Cardiac septum (tissue), 1 donor: ENCODE results near the gene ATF7IP. TPM values are rescaled to one million over a fixed set of nuclear protein-coding genes. Genes with fewer than 3 reads are reported as not detected.
"Not testable (repeated sequence)": the region's sequence is repeated elsewhere in the genome, so short reads cannot be mapped to it uniquely, and the experiment has no call there.

ENCODE experiments used
- DNase-seq: peaks from one replicate; pipeline ENCODE4 v3.0.0-alpha.2; 2020; ENCODE audit warnings: low spot score
- intact Hi-C: fragments of 100-400 bp; cut with DNase I; formaldehyde crosslinking; loops from one replicate; pipeline ENCODE4 v1.14.0; 2022
- long read RNA-seq: library from polyadenylated mRNA; unstranded; transcript quantifications from one replicate; pipeline ENCODE4 v2.0.0, GENCODE V29; 2021
- total RNA-seq: library from RNA; stranded (reverse); fragmentation: NEBNext Ultra II Directional; extraction: Animal tissue kit (Norgen Biotek cat#: 25700); gene quantifications from one replicate; pipeline ENCODE4 v1.2.1, GENCODE V29; 2021
- donor health status: DM: no; HTN: no; CAD: no.

ATF7IP gene, protein sequence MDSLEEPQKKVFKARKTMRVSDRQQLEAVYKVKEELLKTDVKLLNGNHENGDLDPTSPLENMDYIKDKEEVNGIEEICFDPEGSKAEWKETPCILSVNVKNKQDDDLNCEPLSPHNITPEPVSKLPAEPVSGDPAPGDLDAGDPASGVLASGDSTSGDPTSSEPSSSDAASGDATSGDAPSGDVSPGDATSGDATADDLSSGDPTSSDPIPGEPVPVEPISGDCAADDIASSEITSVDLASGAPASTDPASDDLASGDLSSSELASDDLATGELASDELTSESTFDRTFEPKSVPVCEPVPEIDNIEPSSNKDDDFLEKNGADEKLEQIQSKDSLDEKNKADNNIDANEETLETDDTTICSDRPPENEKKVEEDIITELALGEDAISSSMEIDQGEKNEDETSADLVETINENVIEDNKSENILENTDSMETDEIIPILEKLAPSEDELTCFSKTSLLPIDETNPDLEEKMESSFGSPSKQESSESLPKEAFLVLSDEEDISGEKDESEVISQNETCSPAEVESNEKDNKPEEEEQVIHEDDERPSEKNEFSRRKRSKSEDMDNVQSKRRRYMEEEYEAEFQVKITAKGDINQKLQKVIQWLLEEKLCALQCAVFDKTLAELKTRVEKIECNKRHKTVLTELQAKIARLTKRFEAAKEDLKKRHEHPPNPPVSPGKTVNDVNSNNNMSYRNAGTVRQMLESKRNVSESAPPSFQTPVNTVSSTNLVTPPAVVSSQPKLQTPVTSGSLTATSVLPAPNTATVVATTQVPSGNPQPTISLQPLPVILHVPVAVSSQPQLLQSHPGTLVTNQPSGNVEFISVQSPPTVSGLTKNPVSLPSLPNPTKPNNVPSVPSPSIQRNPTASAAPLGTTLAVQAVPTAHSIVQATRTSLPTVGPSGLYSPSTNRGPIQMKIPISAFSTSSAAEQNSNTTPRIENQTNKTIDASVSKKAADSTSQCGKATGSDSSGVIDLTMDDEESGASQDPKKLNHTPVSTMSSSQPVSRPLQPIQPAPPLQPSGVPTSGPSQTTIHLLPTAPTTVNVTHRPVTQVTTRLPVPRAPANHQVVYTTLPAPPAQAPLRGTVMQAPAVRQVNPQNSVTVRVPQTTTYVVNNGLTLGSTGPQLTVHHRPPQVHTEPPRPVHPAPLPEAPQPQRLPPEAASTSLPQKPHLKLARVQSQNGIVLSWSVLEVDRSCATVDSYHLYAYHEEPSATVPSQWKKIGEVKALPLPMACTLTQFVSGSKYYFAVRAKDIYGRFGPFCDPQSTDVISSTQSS
- 61.6 TPM for total RNA-seq
- long read RNA-seq, full-length matches to known transcripts: 5 of 21 reads
- long read RNA-seq, partial matches to known transcripts: 8 of 21 reads
- long read RNA-seq, other reads (novel, unspliced or antisense): 8 of 21 reads

DNA sequence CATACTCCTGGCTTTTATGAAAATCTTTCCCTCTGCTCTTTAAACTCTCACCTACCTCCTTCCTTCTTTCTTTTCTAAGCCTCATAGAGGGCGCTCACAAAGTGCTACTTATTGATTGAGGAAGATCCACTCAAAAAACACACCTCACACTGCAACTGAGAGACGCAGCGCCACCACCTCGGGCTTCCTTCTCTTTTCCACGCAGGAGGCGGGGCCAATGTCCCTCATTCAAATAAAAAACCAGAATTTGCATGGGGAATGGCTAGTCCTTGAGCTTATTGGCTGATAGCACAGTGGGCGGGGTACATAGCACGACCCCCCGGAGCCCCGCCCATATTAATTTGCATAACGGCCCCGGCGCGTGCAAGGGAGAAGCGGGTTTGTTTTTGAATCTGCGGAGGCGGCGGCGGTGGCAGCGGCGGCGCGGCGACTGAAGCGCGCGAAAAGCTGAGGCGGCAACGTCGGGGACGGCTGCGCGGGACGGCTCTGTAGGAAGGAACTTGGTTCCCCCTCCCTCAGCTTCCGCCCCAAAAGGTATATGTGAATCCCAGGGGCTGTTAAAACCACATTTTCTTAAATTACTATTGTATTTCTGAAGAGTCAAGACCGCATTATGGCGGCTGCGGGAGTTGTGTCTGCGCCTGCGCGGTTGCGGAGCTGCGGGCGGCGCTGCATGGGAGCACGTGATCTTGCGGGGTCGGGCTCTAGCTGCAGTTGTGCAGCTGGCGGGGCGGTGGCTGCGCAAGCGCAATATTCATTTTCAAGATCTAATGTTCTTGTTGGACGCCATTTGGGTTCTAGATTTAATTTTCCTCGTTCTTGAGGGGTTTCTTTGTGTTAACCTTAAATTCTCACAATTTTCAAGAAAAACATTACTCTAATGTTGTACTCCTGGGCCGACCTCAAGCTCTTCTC is at the start of gene ATF7IP:
ATF7IP (plus strand) TSS at position 389 of the 915 bp plus-strand sequence. CDS start 58,234 bp downstream, outside the sequence.
- peak; percentile 97 for DNase-seq
- intact Hi-C loops: loop anchor here (1.0 to 10.0 kb wide), 4 partner anchors 19 to 189 kb away; no protein-coding TSS in a partner anchor

DNA sequence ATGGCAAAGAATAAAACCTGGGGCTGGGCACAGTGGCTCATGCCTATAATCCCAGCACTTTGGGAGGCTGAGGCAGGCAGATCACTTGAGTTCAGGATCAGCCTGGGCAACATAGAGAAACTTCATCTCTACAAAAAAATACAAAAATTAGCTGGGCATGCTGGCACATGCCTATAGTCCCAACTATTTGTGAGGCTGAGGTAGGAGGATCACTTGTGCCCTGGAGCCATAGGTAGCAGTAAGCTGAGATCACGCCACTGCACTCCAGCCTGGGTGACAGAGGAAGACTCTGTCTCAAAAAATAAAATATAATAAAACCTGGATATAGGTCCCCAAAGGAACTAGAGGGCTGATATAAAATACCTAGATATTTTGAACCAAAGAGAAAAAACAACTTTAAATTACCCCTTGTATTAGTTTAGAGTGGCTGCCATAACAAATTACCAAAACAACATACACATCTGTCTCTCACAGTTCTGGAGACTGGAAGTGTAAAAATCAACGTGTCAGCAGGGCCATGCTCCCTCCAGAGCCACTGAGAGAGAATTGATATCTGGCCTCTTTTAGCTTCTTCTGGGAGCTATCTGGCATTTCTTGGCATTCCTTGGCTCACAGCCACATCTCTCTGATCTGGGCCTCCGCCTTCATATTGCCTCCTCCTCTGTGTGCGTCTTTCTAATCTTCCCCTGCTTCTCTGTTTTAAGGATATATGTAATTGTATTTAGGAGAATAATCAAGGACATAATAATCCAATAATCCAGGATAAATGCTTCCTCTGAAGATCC is 47.9 kb upstream of the ATF7IP start:
- intact Hi-C loops: no loop called here
- no peak for DNase-seq

DNA sequence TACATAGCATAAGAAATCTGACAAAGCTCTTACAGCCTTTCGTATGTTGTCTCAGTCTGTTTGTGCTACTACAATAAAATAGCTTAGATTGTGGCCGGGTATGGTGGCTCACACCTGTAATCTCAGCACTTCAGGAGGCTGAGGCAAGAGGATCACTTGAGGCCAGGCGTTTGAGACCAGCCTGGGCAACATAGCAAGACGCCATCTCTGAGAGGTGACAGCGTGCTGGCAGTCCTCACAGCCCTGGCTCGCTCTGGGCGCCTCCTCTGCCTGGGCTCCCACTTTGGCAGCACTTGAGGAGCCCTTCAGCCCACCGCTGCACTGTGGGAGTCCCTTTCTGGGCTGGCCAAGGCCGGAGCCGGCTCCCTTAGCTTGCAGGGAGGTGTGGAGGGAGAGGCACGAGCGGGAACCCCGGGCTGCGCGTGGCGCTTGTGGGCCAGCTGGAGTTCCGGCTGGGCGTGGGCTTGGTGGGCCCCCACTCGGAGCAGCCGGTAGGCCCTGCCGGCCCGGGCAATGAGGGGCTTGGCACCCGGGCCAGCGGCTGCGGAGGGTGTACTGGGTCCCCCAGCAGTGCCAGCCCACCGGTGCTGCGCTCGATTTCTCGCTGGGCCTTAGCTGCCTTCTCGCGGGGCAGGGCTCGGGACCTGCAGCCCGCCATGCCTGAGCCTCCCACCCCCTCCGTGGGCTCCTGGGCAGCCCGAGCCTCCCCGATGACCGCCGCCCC is 45.6 kb upstream of the ATF7IP start:
- intact Hi-C loops, DNase-seq: not testable (repeated sequence)

DNA sequence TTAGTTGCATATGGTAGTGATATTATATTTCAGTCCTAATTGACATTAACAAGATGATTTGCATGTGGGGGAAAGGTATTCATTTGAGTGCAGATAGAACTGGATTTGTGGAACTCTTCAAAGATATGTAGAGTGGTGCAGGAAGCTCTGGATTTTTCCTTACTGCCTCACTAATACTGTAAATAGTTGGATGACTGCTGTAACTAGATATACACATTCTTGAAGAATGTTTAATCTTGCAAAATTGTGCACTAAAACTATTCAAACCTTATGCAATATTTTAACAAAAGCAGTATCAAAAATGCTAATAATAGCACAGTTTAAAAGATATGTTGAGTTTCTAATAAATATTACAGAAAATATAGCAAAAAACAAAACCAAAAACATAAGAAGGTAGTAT is 43.1 kb upstream of the ATF7IP start:
- no peak for DNase-seq
- intact Hi-C loops: no loop called here

DNA sequence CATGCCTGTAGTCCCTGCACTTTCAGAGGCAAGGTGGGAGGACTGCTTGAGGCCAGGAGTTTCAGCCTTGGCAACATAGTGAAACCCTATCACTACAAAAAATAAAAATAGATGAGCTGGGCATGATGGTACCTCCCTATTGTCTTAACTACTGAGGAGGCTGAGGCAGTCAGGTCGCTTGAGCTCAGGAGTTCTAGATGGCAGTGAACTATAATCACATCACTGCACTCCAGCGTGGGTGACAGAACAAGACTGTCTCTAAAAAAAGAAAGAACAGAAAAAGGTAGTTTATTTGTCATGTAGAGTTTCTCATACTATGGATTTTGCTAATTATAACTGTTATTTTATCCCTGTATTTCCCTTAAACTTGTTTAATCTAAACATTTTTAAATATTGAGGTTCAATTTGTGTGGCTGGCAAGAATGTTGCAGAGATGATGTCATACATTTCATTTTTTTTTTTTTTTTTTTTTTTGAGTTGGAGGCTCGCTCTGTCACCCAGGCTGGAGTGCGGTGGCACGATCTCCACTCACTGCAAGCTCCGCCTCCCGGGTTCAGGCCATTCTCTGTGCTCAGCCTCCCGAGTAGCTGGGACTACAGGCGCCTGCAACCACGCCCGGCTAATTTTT is 39.7 kb upstream of the ATF7IP start:
- no peak for DNase-seq
- intact Hi-C loops: no loop called here

DNA sequence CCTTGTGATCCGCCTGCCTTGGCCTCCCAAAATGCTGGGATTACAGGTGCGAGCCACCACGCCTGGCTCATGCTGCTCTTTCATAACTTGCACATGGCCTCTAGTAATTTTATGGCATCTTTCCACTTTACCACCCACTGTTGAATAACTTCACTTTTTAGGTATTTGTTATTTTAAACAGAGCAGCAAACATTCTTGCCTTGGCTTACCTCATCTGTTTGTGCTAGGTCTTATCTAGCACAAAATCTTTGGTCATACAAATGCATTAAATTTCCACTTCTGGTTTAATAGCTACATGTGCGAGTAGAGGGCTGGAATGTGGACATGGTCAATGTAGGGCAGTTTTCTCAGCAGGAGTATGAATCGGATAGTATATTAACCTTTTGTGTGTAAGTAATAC is 38.8 kb upstream of the ATF7IP start:
- intact Hi-C loops: no loop called here
- no peak for DNase-seq

DNA sequence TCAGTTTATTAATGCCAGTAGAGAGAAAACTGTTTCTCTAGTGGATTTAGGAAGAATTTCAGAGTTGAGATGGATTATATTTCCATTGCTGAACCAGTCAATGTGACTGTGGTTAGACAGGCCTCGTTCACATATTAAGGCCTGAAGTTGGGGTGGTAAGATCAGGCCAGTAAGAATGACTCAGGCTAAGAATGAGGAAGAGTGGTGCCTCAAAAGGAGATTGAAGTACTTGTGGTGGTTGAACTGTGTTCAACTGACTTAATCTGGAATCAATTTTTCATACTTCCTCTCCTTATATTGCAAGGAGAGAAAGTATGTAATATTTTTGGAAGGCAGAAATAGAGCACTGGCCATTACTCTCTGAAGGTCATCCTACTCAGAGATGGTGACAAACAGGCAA is 37.8 kb upstream of the ATF7IP start:
- intact Hi-C loops: no loop called here
- no peak for DNase-seq

DNA sequence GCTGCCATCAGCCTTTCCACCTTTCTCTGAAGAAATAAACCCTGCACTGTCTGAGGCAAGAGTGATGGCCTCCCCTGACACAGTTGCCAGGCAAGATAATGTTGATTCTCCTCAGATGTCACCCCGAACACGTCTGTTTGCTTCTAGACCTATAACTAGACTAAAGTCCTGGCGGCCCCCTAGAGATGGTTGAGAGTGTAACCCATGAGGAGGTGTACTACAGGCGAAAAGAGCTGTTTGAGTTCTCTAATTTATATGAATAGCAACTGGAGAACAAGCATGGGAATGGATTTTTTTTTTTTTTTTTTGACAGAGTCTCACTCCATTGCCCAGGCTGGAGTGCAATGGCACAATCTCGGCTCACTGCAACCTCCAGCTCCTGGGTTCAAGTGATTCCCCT is 33.0 kb upstream of the ATF7IP start:
- intact Hi-C loops: no loop called here
- no peak for DNase-seq

DNA sequence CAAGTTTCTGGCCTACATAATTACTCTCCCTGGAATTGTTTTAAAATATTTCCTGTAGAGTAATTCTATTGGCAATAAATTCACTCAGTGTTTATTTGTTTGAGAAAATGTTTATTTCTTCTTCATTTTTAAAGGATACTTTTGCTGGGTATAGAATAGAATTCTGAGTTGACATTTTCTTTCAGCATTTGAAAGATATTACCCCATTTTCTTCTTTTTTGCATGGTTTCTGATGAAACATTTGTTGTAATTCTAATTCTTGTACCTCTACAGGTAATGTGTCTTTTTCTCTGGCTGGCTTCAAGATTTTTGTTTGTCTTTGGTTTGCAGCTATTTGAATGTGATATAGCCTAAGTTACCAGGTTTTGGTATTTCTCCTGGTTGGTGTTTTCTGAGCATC is 25.1 kb upstream of the ATF7IP start:
- intact Hi-C loops: no loop called here
- no peak for DNase-seq

DNA sequence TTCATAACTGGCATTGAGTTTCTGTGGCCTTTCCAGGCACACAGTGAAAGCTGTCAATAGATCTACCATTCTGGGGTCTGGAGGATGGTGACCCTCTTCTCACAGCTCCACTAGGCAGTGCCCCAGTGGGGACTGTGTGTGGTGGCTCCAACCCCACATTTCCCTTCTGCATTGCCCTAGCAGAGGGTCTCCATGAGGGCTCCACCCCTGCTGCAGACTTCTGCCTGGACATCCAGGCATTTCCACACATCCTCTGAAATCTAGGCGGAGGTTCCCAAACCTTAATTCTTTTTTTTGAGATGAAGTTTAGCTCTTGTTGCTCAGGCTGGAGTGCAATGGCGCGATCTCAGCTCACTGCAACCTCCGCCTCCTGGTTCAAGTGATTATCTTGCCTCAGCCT is 14.0 kb upstream of the ATF7IP start:
- intact Hi-C loops, DNase-seq: not testable (repeated sequence)

DNA sequence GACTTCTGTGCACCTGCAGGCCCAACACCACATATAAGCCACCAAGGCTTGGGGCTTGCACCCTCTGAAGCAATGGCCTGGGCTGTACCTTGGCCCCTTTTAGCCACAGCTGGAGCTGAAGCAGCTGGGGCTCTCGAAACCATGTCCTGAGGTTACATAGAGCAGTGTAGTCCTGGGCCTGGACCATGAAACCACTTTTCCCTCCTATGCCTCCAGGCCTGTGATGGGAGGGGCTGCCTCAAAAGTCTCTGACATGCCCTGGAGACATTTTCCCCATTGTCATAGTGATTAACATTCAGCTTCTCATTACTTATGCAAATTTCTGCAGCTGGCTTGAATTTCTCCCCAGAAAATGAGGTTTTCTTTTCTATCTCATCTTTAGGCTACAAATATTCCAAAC is 13.4 kb upstream of the ATF7IP start:
- intact Hi-C loops, DNase-seq: not testable (repeated sequence)

DNA sequence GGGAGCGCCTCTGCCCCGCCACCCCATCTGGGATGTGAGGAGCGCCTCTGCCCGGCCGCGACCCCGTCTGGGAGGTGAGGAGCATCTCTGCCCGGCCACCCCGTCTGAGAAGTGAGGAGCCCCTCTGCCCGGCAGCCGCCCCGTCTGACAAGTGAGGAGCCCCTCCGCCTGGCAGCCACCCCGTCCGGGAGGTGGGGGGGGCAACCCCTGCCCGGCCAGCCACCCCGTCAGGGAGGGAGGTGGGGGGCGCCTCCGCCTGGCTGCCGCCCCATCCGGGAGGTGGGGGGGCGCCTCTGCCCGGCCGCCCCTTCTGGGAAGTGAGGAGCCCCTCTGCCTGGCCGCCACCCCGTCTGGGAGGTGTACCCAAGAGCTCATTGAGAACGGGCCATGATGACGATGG is 10.8 kb upstream of the ATF7IP start:
- intact Hi-C loops, DNase-seq: not testable (repeated sequence)

DNA sequence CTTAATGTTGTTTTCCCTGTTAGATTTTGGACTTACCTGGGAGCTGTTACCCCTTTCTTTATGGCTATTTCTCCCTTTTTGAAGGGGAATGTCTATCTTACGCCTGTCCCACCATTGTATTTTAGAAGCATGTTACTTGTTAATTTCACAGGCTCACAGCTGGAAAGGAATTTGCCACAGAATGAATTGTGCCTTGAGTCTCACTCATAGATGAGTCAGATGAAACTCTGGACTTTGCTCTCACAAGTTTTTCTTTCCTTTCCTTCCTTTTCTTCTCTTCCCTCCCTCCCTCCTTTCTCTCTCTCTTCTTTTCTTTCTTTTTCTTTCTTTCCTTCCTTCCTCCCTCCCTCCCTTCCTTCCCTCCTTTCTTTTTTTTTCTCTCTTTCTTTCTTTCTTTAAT is 9.3 kb upstream of the ATF7IP start:
- DNase-seq: no peak
- intact Hi-C loops: no loop called here

DNA sequence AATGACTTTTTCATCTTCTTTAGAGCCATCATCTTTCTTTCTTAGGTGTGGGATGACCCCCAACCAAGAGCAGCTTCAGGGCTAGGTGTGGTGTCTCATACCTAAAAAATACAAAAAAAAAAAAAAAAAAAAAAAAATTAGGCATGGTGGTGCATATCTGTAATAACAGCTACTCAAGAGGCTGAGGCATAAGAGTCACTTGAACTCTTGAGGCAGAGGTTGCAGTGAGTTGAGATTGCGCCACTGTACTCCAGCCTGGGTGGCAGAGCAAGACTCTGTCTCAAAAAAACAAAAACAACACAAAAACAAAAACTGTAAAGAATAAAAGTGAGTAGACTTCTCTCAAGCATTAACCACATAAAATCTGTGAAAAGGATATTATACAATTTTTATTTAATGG is 8.0 kb upstream of the ATF7IP start:
- DNase-seq: no peak
- intact Hi-C loops: no loop called here

DNA sequence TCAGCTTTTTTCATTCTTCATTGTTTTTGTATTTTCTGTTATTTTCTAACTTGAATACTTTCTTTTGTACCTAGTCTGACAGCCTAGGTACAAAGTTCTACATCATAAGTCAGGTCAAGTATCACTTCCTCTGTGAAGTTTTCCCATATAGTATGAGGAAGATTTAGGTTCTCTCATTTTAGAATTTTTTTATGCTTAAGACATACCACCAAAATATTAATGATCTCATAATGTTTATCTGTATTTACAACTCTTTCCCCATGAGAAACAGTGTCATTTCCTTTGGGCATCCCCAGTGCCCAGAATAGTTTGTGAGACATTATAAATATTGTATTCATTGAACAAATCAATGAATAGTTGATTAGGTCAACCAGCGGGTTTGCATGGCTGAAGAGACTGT is 3.1 kb upstream of the ATF7IP start:
- no peak for DNase-seq
- intact Hi-C loops: loop anchor here (10.0 kb wide), 1 partner anchor 192 kb away; no protein-coding TSS in a partner anchor

DNA sequence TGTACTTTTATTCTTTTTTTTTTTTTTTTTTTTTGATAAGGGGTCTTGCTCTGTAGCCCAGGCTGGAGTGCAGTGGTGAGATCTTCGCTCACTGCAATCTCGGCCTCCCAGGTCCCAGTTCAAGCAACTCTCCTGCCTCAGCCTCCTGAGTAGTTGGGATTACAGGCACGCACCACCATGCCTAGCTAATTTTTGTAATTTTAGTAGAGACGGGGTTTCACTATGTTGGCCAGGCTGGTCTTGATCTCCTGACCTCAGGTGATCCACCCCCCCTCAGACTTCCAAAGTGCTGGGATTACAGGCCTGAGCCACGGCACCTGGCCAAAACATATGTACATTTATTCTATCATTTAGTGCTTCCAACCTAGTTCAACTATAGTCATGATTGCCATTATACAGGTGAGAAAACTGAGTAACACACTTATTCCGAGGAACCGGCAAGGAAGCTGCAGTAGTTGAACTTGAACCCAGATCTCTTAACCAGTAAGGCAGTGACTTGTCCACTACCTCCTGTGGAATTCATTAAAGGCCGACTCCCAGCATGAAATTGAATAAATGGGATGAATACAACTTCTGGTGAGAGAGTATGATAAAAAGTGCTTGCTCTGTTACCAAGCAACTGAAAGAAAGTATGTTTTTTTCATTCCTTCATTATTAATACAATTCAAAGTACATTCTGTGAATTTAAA is 755 bp upstream of the ATF7IP start:
- no peak for DNase-seq
- intact Hi-C loops: loop anchor here (1.0 to 10.0 kb wide), 3 partner anchors 53 to 190 kb away; no protein-coding TSS in a partner anchor
